ENCODE data around the gene LKAAEAR1. TPM values are rescaled to one million over a fixed set of nuclear protein-coding genes. Genes with fewer than 3 reads are reported as not detected.

Gene LKAAEAR1
- total and polyA plus RNA-seq, 2 of the 13 experiments (the other 11 are each of a cell fraction or from before 2014, with no cell fraction given) = not detected

DNA sequence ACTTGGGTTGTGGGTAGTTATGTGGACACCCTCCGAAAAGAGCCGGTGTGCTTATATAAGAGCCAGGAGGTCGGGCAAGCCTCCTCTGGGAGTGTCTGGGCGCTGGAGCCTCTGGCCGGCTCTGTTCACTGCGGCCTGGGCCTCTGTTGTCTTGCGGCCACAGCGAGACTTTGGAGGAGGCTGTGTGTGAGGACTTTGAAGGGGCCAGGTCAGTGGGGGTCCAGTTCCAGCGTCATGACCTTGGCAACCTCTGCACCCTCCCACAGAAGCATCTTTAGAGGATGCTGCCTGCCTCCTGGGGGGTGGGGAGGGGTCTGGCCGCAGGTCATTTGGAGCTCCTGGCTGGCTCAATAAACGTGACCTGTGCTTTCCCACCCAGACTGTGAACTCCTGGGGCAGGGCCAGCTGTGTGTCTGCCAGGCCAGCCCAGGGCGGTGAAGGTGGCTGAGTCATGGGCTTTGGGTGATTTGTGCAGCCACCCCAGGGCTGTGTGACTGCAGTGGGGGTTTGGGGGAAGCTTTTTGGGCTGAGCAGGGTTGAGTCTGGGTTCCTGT lies 20.0 kb downstream of the LKAAEAR1 start (continued):
- TF ChIP-seq, protein P1, sequence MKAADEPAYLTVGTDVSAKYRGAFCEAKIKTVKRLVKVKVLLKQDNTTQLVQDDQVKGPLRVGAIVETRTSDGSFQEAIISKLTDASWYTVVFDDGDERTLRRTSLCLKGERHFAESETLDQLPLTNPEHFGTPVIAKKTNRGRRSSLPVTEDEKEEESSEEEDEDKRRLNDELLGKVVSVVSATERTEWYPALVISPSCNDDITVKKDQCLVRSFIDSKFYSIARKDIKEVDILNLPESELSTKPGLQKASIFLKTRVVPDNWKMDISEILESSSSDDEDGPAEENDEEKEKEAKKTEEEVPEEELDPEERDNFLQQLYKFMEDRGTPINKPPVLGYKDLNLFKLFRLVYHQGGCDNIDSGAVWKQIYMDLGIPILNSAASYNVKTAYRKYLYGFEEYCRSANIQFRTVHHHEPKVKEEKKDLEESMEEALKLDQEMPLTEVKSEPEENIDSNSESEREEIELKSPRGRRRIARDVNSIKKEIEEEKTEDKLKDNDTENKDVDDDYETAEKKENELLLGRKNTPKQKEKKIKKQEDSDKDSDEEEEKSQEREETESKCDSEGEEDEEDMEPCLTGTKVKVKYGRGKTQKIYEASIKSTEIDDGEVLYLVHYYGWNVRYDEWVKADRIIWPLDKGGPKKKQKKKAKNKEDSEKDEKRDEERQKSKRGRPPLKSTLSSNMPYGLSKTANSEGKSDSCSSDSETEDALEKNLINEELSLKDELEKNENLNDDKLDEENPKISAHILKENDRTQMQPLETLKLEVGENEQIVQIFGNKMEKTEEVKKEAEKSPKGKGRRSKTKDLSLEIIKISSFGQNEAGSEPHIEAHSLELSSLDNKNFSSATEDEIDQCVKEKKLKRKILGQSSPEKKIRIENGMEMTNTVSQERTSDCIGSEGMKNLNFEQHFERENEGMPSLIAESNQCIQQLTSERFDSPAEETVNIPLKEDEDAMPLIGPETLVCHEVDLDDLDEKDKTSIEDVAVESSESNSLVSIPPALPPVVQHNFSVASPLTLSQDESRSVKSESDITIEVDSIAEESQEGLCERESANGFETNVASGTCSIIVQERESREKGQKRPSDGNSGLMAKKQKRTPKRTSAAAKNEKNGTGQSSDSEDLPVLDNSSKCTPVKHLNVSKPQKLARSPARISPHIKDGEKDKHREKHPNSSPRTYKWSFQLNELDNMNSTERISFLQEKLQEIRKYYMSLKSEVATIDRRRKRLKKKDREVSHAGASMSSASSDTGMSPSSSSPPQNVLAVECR (CRISPR knock-in tag; IDR thresholded peaks at IDR 0.05; ENCODE audit: borderline replicate concordance) = no peak
- no peak for TF ChIP-seq HES4 (CRISPR knock-in tag; IDR thresholded peaks at IDR 0.05; ENCODE audit: borderline replicate concordance)
- no peak for TF ChIP-seq MXD3 (CRISPR knock-in tag; IDR thresholded peaks at IDR 0.05)
- TF ChIP-seq, protein P2, sequence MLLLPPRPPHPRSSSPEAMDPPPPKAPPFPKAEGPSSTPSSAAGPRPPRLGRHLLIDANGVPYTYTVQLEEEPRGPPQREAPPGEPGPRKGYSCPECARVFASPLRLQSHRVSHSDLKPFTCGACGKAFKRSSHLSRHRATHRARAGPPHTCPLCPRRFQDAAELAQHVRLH (CRISPR knock-in tag; IDR thresholded peaks at IDR 0.05; ENCODE audit: borderline replicate concordance, low read depth) = no peak; the same call in 1 of the 2 replicates
- TF ChIP-seq ETV5 (CRISPR knock-in tag; IDR thresholded peaks at IDR 0.05; ENCODE audit: borderline replicate concordance) = no peak
- TF ChIP-seq ZNF230 (CRISPR knock-in tag; IDR thresholded peaks at IDR 0.05) = no peak
- no peak for TF ChIP-seq CEBPG (CRISPR knock-in tag; IDR thresholded peaks at IDR 0.05)
- TF ChIP-seq, protein P3, sequence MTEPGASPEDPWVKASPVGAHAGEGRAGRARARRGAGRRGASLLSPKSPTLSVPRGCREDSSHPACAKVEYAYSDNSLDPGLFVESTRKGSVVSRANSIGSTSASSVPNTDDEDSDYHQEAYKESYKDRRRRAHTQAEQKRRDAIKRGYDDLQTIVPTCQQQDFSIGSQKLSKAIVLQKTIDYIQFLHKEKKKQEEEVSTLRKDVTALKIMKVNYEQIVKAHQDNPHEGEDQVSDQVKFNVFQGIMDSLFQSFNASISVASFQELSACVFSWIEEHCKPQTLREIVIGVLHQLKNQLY (CRISPR knock-in tag; IDR thresholded peaks at IDR 0.05) = no peak
- no peak for TF ChIP-seq ZMYM3 (CRISPR knock-in tag; IDR thresholded peaks at IDR 0.05)
- no peak for TF ChIP-seq KDM1A (CRISPR knock-in tag; IDR thresholded peaks at IDR 0.05)
- TF ChIP-seq JUND (CRISPR knock-in tag; IDR thresholded peaks at IDR 0.05) = no peak
- TF ChIP-seq NR2C2 (CRISPR knock-in tag; IDR thresholded peaks at IDR 0.05; ENCODE audit: borderline replicate concordance) = no peak
- no peak; the same call in 1 of the 2 replicates for TF ChIP-seq ZNF660 (CRISPR knock-in tag; IDR thresholded peaks at IDR 0.05; ENCODE audit: borderline replicate concordance, low read depth)
- no peak for TF ChIP-seq LRRFIP1 (CRISPR knock-in tag; conservative IDR thresholded peaks at IDR 0.05)
- no peak for TF ChIP-seq TCF7L2 (IDR thresholded peaks at IDR 0.05; ENCODE audit: low read depth, low read length)
- no peak for TF ChIP-seq HNRNPK (IDR thresholded peaks at IDR 0.05; ENCODE audit: low read depth, low read length, poor library complexity, severe bottlenecking)
- no peak for TF ChIP-seq SP5 (CRISPR knock-in tag; IDR thresholded peaks at IDR 0.05; ENCODE audit: borderline replicate concordance, low read depth)
- TF ChIP-seq, protein P4, sequence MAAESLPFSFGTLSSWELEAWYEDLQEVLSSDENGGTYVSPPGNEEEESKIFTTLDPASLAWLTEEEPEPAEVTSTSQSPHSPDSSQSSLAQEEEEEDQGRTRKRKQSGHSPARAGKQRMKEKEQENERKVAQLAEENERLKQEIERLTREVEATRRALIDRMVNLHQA (CRISPR knock-in tag; IDR thresholded peaks at IDR 0.05) = no peak
- no peak for TF ChIP-seq PHF5A (CRISPR knock-in tag; IDR thresholded peaks at IDR 0.05; ENCODE audit: low read depth, unreplicated experiment)
- TF ChIP-seq RXRA (CRISPR knock-in tag; IDR thresholded peaks at IDR 0.05) = 0 out of 2 replicates have a peak, but pooled peaks have one; percentile 8
- TF ChIP-seq ZC3H13 (CRISPR knock-in tag; IDR thresholded peaks at IDR 0.05) = peak; percentile 72; the same call in 1 of the 2 replicates
- TF ChIP-seq CC2D1A (CRISPR knock-in tag; IDR thresholded peaks at IDR 0.05) = no peak
- TF ChIP-seq TEAD3 (CRISPR knock-in tag; optimal IDR thresholded peaks at IDR 0.05; ENCODE audit: borderline replicate concordance) = no peak
- TF ChIP-seq NFRKB (IDR thresholded peaks at IDR 0.05) = no peak

All from HepG2 (cell line).